CD8-positive, alpha-beta memory T cell (primary cell): ENCODE results near the gene POPDC2. TPM values are rescaled to one million over a fixed set of nuclear protein-coding genes. Genes with fewer than 3 reads are reported as not detected.
"Not testable (repeated sequence)": the region's sequence is repeated elsewhere in the genome, so short reads cannot be mapped to it uniquely, and the experiment has no call there.

ENCODE experiments used
- CTCF ChIA-PET: fragments of 350-600 bp; sonication (Branson Sonifier 250); formaldehyde crosslinking; loops from one replicate; lab custom pipeline; 2021; ENCODE audit warnings: antibody characterized with exemption; lab: Charles Lee
- POLR2A ChIA-PET: fragments of 350-600 bp; sonication (Branson Sonifier 250); formaldehyde crosslinking; loops from one replicate; lab custom pipeline; 2021; ENCODE audit warnings: antibody characterized with exemption; lab: Charles Lee
- DNase-seq, 5 donors: peaks; one replicate each; pipeline versions ENCODE4 v3.0.0 to v3.0.0-alpha.2; 2020 to 2022; ENCODE audit warnings: mixed read lengths in 1 of 5
- H3K27ac ChIP-seq: one replicate; pipeline ENCODE4 v1.7.0; 2013; ENCODE audit warnings: low read depth, mild to moderate bottlenecking, low read length, moderate library complexity
- H3K27me3 ChIP-seq: 2 replicates; pipeline ENCODE4 v1.7.0; 2013; ENCODE audit warnings: low read length, mild to moderate bottlenecking; ENCODE audit not compliant: insufficient read depth, poor library complexity, severe bottlenecking
- H3K36me3 ChIP-seq: 2 replicates; pipeline ENCODE4 v1.7.0; 2013; ENCODE audit warnings: mild to moderate bottlenecking, low read length, moderate library complexity; ENCODE audit not compliant: insufficient read depth
- H3K4me1 ChIP-seq: 2 replicates; pipeline ENCODE4 v1.7.0; 2013; ENCODE audit warnings: mild to moderate bottlenecking, low read length, moderate library complexity; ENCODE audit not compliant: insufficient read depth
- H3K4me3 ChIP-seq: 2 replicates; pipeline ENCODE4 v1.7.0; 2013; ENCODE audit warnings: mild to moderate bottlenecking, low read length
- H3K9me3 ChIP-seq: 2 replicates; pipeline ENCODE4 v1.7.0; 2013; ENCODE audit warnings: mild to moderate bottlenecking, low read length
- H3K27ac Mint-ChIP-seq, 8 donors: one replicate each; pipeline ENCODE4 v1.8.0; 2020 to 2021; ENCODE audit warnings: mixed read lengths in 8 of 8, mild to moderate bottlenecking in 6 of 8, inconsistent platforms in 3 of 8, moderate library complexity in 3 of 8
- H3K27me3 Mint-ChIP-seq, 2 donors: one replicate each; pipeline ENCODE4 v1.8.0; 2020 to 2021; ENCODE audit warnings: mixed read lengths in 2 of 2, mild to moderate bottlenecking in 1 of 2, moderate library complexity in 1 of 2
- H3K36me3 Mint-ChIP-seq, 3 donors: one replicate each; pipeline ENCODE4 v1.8.0; 2020 to 2021; ENCODE audit warnings: mixed read lengths in 3 of 3, inconsistent platforms in 1 of 3, mild to moderate bottlenecking in 1 of 3
- H3K4me1 Mint-ChIP-seq, 3 donors: one replicate each; pipeline ENCODE4 v1.8.0; 2020 to 2021; ENCODE audit warnings: mixed read lengths in 3 of 3, inconsistent platforms in 1 of 3, mild to moderate bottlenecking in 1 of 3
- H3K4me3 Mint-ChIP-seq, 7 donors: one replicate each; pipeline ENCODE4 v1.8.0; 2020 to 2021; ENCODE audit warnings: mixed read lengths in 7 of 7, mild to moderate bottlenecking in 6 of 7, moderate library complexity in 4 of 7, inconsistent platforms in 2 of 7
- H3K9me3 Mint-ChIP-seq, 5 donors: one replicate each; pipeline ENCODE4 v1.8.0; 2020 to 2022; ENCODE audit warnings: mixed read lengths in 5 of 5, mild to moderate bottlenecking in 3 of 5, moderate library complexity in 2 of 5, inconsistent platforms in 1 of 5
- polyA plus RNA-seq: library from polyadenylated mRNA; unstranded; fragments of 300-500 nt; fragmentation: Illumina TruSeq; gene quantifications from one replicate; pipeline ENCODE4 v1.2.3, GENCODE V29; 2021
- total RNA-seq, 2 experiments: library from RNA; stranded (reverse); gene quantifications; one replicate each; pipeline ENCODE4 v1.2.3, GENCODE V29; 2021

POPDC2 gene
- total and polyA plus RNA-seq, 3 experiments from 2014 or later, result 2.0 to 3.2 (median 2.2) TPM

DNA sequence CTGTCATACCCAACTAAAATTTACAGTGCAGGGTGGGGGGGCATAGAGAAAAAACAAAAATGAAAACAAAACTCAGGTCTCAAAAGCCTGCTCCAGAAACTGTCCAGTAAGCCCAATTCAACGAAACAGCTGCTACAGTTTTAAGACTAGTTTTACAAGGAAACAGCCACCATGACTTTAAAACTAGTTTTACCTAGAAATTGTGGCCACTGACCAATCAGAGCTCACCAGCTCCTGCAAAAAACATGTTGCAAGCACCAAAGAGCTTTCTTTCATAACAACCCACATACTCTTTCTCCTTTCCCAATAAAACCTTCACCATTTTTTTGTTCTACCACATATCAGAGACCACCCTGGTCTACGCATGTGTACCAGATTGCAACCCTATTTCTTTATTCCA lies 35.1 kb upstream of the POPDC2 start:
- Histone ChIP-seq H3K4me1 (peaks cover 2% of the 10 kb centered on the region), H3K4me3 (no peak overlapping the region), H3K27me3 (no peaks in the 10 kb centered on the region), H3K36me3 (no peaks in the 10 kb centered on the region), H3K9me3 (no peaks in the 10 kb centered on the region), H3K27ac (no peak overlapping the region)
- Mint-ChIP-seq H3K36me3 (no peaks in the 10 kb centered on the region), H3K4me3 (no peak overlapping the region), H3K27ac (no peak overlapping the region), H3K4me1 (peaks cover 9 to 13% (median 10%) of the 10 kb centered on the region in 3 donors), H3K27me3 (peaks cover 0 to 4% of the 10 kb centered on the region in 2 donors), H3K9me3 (no peaks in the 10 kb centered on the region)
- DNase-seq, result no peak
- ChIA-PET CTCF (interaction anchor here (0.8 kb wide), 1 partner anchor 241 kb away, joined by 4 read pairs; no protein-coding TSS in a partner anchor), POLR2A (no interaction called here)

DNA sequence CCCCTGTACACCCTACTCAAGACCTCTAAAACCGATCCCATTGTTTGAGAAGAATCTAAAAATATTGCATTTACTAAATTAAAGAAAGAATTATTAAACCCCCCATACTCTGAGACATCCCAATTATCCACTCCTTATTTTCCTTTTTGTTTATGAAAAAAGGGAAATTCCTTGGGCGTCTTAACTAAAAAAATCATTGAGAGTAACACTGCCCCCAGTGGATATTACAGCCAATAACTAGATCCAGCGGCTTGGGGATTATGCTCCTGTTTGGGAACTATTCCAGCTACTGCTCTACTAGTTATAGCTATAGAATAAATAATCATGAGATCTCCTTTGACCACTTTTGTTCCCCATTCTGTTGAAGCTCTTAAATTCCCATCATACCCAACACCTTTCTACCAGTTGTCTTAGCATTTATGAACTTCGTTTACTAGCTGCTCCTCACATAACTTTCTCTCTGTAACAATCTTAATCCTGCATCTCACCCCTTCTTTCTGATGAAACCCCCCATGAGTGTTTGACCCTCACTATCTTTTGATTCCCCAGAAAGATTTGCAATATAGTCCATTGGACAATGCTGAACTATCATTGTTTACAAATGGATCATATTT lies 29.8 kb upstream of the POPDC2 start:
- Histone ChIP-seq H3K9me3 (no peaks in the 10 kb centered on the region), H3K4me3 (no peak overlapping the region), H3K27ac (no peak overlapping the region), H3K27me3 (no peaks in the 10 kb centered on the region), H3K4me1 (no peaks in the 10 kb centered on the region), H3K36me3 (no peaks in the 10 kb centered on the region)
- no peak overlapping the region for H3K27ac Mint-ChIP-seq
- peaks cover 0 to 2% (median 0%) of the 10 kb centered on the region in 5 donors for H3K9me3 Mint-ChIP-seq
- ChIA-PET CTCF (interaction anchor here (1.0 to 1.2 kb wide), 2 partner anchors 10 to 17 kb away, joined by 3 read pairs; no protein-coding TSS in a partner anchor), POLR2A (no interaction called here)
- H3K4me1 Mint-ChIP-seq, result no peaks in the 10 kb centered on the region
- no peak overlapping the region for H3K4me3 Mint-ChIP-seq
- no peak for DNase-seq
- peaks cover 0 to 6% (median 3%) of the 10 kb centered on the region in 3 donors for H3K36me3 Mint-ChIP-seq
- H3K27me3 Mint-ChIP-seq, result peaks cover 0 to 7% of the 10 kb centered on the region in 2 donors

DNA sequence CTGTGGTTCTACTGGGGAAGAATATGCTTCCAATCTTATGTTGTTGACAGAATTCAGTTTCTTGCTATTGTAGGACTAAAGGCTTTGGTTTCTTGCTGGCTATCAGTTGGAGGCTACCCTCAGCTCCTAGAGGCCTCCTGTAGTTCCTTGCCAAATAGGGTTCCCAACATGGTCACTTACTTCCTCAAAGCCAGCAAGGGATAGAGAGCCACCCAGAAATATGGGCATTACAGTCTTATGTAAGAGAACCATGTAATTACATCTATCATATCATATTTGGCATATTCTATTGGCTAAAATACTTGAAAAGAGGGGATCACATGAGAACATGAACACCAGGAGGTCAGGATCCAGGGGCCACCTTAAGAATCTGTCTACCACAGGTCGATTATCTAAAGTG lies 23.0 kb upstream of the POPDC2 start:
- DNase-seq, result no peak
- Histone ChIP-seq H3K36me3 (no peaks in the 10 kb centered on the region), H3K4me3 (no peak overlapping the region), H3K9me3 (no peaks in the 10 kb centered on the region), H3K27ac (no peak overlapping the region), H3K27me3 (no peaks in the 10 kb centered on the region), H3K4me1 (no peaks in the 10 kb centered on the region)
- POLR2A ChIA-PET, result no interaction called here
- Mint-ChIP-seq H3K27me3 (peaks cover 0 to 4% of the 10 kb centered on the region in 2 donors), H3K9me3 (peaks cover 0 to 2% (median 0%) of the 10 kb centered on the region in 5 donors), H3K4me1 (no peaks in the 10 kb centered on the region), H3K36me3 (peaks cover 0 to 6% (median 3%) of the 10 kb centered on the region in 3 donors), H3K4me3 (no peak overlapping the region), H3K27ac (no peak overlapping the region)
- CTCF ChIA-PET, result no interaction called here

DNA sequence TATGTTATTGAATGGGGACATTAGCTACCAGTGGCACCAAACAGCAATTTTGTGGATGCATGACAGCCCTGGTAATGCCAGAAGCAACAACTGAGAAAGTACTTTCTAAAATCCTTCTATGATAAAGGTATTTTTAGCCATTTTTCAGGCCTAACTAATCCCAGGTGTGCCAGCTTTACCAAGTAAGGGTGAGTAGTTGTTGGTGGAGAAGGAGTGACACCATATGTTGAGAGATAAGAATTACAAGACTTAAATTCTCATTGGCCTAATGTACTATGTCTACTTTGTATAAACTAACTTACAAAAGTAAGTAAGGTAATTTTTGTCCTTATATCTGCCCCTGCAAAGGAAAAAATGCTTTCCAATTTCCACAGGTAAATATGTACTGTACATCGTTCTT lies 20.9 kb upstream of the POPDC2 start:
- Mint-ChIP-seq H3K4me1 (peaks cover 12 to 13% (median 12%) of the 10 kb centered on the region in 3 donors), H3K4me3 (no peak overlapping the region), H3K27ac (no peak overlapping the region), H3K36me3 (peaks cover 0 to 9% (median 0%) of the 10 kb centered on the region in 3 donors), H3K27me3 (no peaks in the 10 kb centered on the region), H3K9me3 (no peaks in the 10 kb centered on the region)
- Histone ChIP-seq H3K4me1 (peaks cover 9% of the 10 kb centered on the region), H3K36me3 (no peaks in the 10 kb centered on the region), H3K27me3 (no peaks in the 10 kb centered on the region), H3K27ac (no peak overlapping the region), H3K4me3 (no peak overlapping the region), H3K9me3 (no peaks in the 10 kb centered on the region)
- ChIA-PET CTCF (interaction anchor here (1.0 to 3.2 kb wide), 2 partner anchors 406 to 797 kb away, joined by 3 to 19 read pairs; no protein-coding TSS in a partner anchor), POLR2A (no interaction called here)
- DNase-seq, result no peak

DNA sequence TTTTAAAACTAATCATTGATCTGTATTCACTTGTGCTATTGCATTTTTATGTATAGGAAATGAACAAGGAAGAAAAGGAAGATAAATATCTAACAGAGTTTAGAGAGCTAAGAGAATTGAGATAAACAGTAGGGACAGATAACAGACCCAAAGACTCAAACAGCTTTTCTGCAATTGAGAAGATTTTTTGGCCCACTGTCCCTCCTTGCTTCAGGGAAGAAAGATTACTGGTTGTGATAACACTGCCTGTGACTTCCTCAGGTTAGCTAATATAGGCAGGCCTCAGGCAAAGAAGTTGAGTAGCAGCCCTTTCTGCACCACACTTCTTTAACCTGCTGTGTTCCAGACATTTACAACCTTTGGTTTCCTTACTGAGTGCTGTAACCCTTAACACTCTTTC lies 19.5 kb upstream of the POPDC2 start:
- H3K9me3 Mint-ChIP-seq, result no peaks in the 10 kb centered on the region
- Histone ChIP-seq H3K27me3 (no peaks in the 10 kb centered on the region), H3K36me3 (peaks cover 2% of the 10 kb centered on the region), H3K27ac (no peak overlapping the region), H3K4me1 (peaks cover 16% of the 10 kb centered on the region), H3K4me3 (no peak overlapping the region), H3K9me3 (no peaks in the 10 kb centered on the region)
- peaks cover 0 to 15% (median 2%) of the 10 kb centered on the region in 3 donors for H3K36me3 Mint-ChIP-seq
- ChIA-PET CTCF (interaction anchor here (1.2 to 3.2 kb wide), 2 partner anchors 10 to 796 kb away, joined by 3 to 19 read pairs; no protein-coding TSS in a partner anchor), POLR2A (no interaction called here)
- H3K4me1 Mint-ChIP-seq, result peaks cover 26 to 27% (median 27%) of the 10 kb centered on the region in 3 donors
- H3K27ac Mint-ChIP-seq, result peak overlapping the region in 1 of 8 donors; percentile 26
- H3K27me3 Mint-ChIP-seq, result no peaks in the 10 kb centered on the region
- no peak overlapping the region for H3K4me3 Mint-ChIP-seq
- DNase-seq, result no peak

DNA sequence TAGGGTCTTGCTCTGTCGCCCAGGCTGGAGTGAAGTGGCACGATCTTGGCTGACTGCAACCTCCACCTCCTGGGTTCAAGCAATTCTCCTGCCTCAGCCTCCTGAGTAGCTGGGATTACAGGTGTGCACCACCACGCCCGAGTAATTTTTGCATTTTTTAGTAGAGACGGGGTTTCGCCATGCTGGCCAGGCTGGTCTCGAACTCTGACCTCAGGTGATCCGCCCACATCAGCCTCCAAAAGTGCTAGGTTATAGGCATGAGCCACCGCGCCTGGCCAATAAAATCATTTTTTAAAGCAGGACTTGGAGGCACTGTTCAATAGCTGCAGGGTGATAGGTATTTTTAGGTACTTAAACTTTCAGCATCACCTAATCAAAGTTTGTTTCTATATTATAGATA lies 17.8 kb upstream of the POPDC2 start:
- H3K4me3 ChIP-seq, H3K9me3 Mint-ChIP-seq, H3K27me3 ChIP-seq, H3K27ac ChIP-seq, H3K27me3 Mint-ChIP-seq, DNase-seq, H3K9me3 ChIP-seq, CTCF ChIA-PET, POLR2A ChIA-PET: not testable (repeated sequence)
- H3K36me3 ChIP-seq, result peaks cover 11% of the 10 kb centered on the region
- H3K4me1 Mint-ChIP-seq, result peaks cover 30 to 32% (median 32%) of the 10 kb centered on the region in 3 donors
- peak overlapping the region in 3 of 8 donors; percentile 3 to 97 (median 90) for H3K27ac Mint-ChIP-seq
- peaks cover 0 to 30% (median 6%) of the 10 kb centered on the region in 3 donors for H3K36me3 Mint-ChIP-seq
- peak overlapping the region in 2 of 7 donors; percentile 41 to 44 for H3K4me3 Mint-ChIP-seq
- peaks cover 16% of the 10 kb centered on the region for H3K4me1 ChIP-seq

DNA sequence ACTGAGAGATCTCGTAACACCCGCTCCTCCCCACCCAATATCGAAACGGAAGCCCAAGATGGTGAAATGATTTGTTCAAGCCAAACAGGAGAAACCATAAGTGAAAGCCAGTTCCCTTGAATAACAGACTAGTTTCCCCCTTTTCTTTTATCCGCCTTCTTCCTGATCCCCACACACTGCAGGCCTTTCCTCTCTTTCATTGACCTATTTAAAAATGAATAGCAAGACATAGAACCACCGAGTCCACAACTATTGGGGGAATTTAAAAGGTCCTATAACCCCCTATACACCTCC lies 17.2 kb upstream of the POPDC2 start:
- Mint-ChIP-seq H3K9me3 (no peaks in the 10 kb centered on the region), H3K27ac (peak overlapping the region; percentile 90 to 99 (median 95)), H3K4me1 (peaks cover 35 to 39% (median 38%) of the 10 kb centered on the region in 3 donors), H3K36me3 (peaks cover 0 to 36% (median 6%) of the 10 kb centered on the region in 3 donors), H3K4me3 (peak overlapping the region; percentile 82 to 97 (median 85)), H3K27me3 (no peaks in the 10 kb centered on the region)
- H3K4me1 ChIP-seq, result peaks cover 16% of the 10 kb centered on the region
- POLR2A ChIA-PET, result interaction anchor here (1.8 kb wide), 1 partner anchor 179 kb away, joined by 10 read pairs; the partner anchor contains the start of gene TIMMDC1
- peak overlapping the region; percentile 76 for H3K27ac ChIP-seq
- H3K36me3 ChIP-seq, result peaks cover 11% of the 10 kb centered on the region
- no peak for DNase-seq
- H3K4me3 ChIP-seq, result peak overlapping the region; percentile 78
- no peaks in the 10 kb centered on the region for H3K9me3 ChIP-seq
- no peaks in the 10 kb centered on the region for H3K27me3 ChIP-seq
- CTCF ChIA-PET, result interaction anchor here (3.0 kb wide), 1 partner anchor 436 kb away, joined by 9 read pairs; the partner anchor contains the start of gene B4GALT4
